Peyer's patch (tissue), 4 donors: Measurements from ENCODE around the gene OBP2B. TPM values are rescaled to one million over a fixed set of nuclear protein-coding genes. Genes with fewer than 3 reads are reported as not detected.

Source experiments
- DNase-seq, 3 donors: peaks; one replicate each; pipeline ENCODE4 v3.0.0-alpha.2; 2017 to 2019
- H3K27ac ChIP-seq, 4 donors: fragments of 200-600 bp; sonication (generic); one replicate each; pipeline ENCODE4 v1.5.1; 2016 to 2019
- H3K27me3 ChIP-seq, 2 donors: fragments of 200-600 bp; sonication (generic); one replicate each; pipeline ENCODE4 v1.5.1; 2019
- H3K36me3 ChIP-seq, 3 donors: fragments of 200-600 bp; sonication (generic); one replicate each; pipeline ENCODE4 v1.5.1; 2016 to 2019
- H3K4me1 ChIP-seq, 4 donors: fragments of 200-600 bp; sonication (generic); one replicate each; pipeline ENCODE4 v1.5.1; 2016 to 2019
- H3K4me3 ChIP-seq, 4 donors: fragments of 200-600 bp; sonication (generic); 1 replicate in 3 of 4; 2 replicates in 1 of 4; pipeline ENCODE4 v1.5.1; 2016 to 2019; ENCODE audit warnings: mild to moderate bottlenecking in 1 of 4
- H3K9me3 ChIP-seq, 4 donors: fragments of 200-600 bp; sonication (generic); one replicate each; pipeline ENCODE4 v1.5.1; 2016 to 2019; ENCODE audit warnings: mild to moderate bottlenecking in 1 of 4
- CTCF ChIP-seq, 6 experiments: fragments of 450-650 bp in 4 of 6; fragments of 200-600 bp in 2 of 6; sonication (generic) in 1 of 6; IDR thresholded peaks; one replicate each; pipeline ENCODE4 v1.5.1; 2017 to 2019; ENCODE audit warnings: antibody characterized with exemption in 6 of 6, mild to moderate bottlenecking in 3 of 6, moderate library complexity in 1 of 6
- POLR2A ChIP-seq, 2 donors: fragments of 450-650 bp; IDR thresholded peaks; one replicate each; pipeline ENCODE4 v1.5.1; 2017; ENCODE audit warnings: antibody characterized with exemption in 2 of 2, mild to moderate bottlenecking in 2 of 2, moderate library complexity in 2 of 2
- total RNA-seq, 4 donors: library from RNA; depleted of rRNA; stranded (reverse); fragments of >200 nt; gene quantifications; one replicate each; pipeline ENCODE4 v1.1.0, GENCODE V29; 2016

OBP2B gene
- total RNA-seq, 4 donors from 2014 or later, result not detected

DNA sequence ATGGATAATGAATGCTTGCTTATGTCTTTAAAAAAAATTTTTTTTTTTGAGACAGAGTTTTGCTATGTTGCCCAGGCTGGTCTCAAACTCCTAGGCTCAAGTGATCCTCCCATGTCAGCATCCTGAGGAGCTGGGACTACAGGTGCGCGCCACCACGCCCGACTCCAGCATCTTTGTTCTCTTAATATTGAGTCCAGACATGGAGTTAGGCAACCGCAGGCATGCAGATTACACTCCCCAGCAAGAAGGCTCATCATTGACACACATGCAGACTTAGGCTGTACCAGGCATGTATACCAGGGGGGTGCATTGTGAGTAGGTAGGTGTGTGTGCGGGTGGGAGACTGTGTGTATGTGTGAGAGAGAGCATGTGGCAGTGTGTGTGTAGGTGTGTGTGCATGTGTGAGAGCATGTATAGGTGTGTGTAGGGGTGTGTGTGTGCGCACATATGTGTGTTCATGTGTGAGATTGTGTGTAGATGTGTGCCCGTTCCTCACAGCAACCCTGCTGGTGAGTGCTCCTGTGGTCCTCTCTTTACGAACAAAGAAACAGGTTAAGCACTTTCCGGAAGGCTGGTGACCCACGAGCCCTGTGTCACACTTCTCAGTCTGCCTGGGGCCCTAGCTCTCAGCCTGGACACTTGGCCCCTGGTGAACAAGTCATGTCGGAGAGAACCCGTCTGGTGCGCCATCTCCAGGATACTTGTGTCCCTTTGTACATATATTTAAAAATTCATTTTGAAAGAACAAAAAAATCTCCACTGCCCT, 6.2 kb downstream of the OBP2B start:
- H3K36me3 ChIP-seq, result no peaks in the 10 kb centered on the region
- no peak overlapping the region for H3K4me3 ChIP-seq
- no peaks in the 10 kb centered on the region for H3K9me3 ChIP-seq
- no peaks in the 10 kb centered on the region for H3K4me1 ChIP-seq
- no peak for DNase-seq
- TF ChIP-seq CTCF (IDR thresholded peaks at IDR 0.05), result no peak
- no peak for TF ChIP-seq POLR2A (IDR thresholded peaks at IDR 0.05)
- no peak overlapping the region for H3K27ac ChIP-seq
- no peaks in the 10 kb centered on the region for H3K27me3 ChIP-seq

DNA sequence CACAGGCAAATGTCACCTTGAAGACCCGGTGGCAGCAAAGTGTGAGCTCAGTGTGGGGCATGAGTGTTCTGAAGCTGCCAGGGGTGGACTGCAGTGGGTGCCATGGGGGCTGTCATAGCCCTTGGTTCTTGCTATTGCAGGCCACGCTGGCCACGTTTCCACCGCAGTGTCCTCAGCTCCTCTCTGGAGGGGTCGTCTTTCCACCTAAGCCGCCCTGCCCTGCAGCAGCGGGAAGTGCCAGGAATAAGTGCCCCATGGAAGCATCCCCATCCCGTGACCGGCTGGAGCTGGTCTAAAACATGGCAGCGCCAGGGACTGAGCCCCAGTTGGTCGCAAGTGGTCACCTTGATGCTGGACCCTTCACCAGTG, 6.9 kb downstream of the OBP2B start:
- Histone ChIP-seq H3K27me3 (no peaks in the 10 kb centered on the region), H3K4me3 (no peak overlapping the region), H3K36me3 (no peaks in the 10 kb centered on the region), H3K27ac (no peak overlapping the region), H3K4me1 (no peaks in the 10 kb centered on the region), H3K9me3 (no peaks in the 10 kb centered on the region)
- DNase-seq, result no peak
- no peak for TF ChIP-seq POLR2A (IDR thresholded peaks at IDR 0.05)
- no peak for TF ChIP-seq CTCF (IDR thresholded peaks at IDR 0.05)

DNA sequence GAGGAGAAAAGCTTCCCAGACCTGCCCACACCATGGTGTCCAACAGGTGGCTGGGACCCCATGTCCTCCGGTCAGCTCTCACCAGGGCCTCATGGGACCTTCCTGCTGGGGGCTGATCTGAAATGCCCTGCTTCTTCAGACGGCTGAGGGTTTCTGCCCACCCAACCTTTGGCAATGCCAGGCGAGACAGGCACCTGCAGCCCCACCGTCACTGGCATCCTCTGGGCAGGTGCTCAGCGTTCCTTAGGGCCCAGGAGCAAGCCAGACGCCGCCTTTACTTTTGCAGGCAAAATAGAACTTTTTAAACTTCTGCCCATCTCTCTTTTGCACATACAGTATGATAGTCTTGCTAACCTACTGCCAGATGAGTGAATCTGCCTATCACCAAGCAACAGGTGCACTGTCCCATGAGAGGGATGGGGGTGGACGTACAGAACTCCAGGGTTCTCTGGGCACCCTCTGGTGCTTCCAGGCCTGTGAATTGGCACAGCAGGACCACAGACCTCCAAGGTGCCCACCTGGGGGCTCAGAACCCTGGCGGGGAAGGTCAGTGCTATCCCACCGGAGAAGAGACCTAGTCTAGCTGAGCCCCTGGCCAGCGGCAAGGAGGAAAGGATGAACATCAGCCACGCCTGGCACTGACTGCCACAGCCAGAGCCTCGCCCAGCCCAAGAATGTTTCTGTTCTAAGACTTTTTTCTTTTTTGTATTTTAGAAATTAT, 7.5 kb downstream of the OBP2B start:
- Histone ChIP-seq H3K9me3 (no peaks in the 10 kb centered on the region), H3K4me3 (no peak overlapping the region), H3K27me3 (no peaks in the 10 kb centered on the region), H3K27ac (no peak overlapping the region), H3K36me3 (no peaks in the 10 kb centered on the region), H3K4me1 (no peaks in the 10 kb centered on the region)
- no peak for DNase-seq
- no peak for TF ChIP-seq POLR2A (IDR thresholded peaks at IDR 0.05)
- no peak for TF ChIP-seq CTCF (IDR thresholded peaks at IDR 0.05)

DNA sequence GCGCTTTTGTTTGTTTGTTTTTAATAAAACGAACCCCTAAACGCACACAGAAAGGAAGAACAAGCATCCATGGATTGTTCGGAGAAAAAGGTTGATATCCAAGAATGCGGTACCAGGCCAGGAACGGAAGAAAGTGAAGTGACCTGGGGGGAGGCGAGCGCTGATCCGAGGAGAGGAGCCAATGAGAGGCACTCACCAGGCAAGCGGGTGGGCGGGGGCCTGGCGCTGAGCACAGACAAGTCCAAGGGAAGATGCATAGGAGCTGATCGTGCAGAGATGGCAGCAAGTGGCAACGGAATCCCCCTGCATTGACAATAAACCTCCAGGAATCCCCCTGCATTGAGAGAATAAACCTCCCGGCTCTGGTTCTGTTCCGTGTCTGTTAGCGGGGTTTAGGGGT, 8.4 kb downstream of the OBP2B start:
- no peak overlapping the region for H3K27ac ChIP-seq
- TF ChIP-seq POLR2A (IDR thresholded peaks at IDR 0.05), result no peak
- no peak for TF ChIP-seq CTCF (IDR thresholded peaks at IDR 0.05)
- H3K4me3 ChIP-seq, result no peak overlapping the region
- H3K9me3 ChIP-seq, result no peaks in the 10 kb centered on the region
- H3K36me3 ChIP-seq, result no peaks in the 10 kb centered on the region
- no peaks in the 10 kb centered on the region for H3K27me3 ChIP-seq
- no peak for DNase-seq
- no peaks in the 10 kb centered on the region for H3K4me1 ChIP-seq

- H3K4me3 ChIP-seq, result peak overlapping the region in 3 of 4 donors; percentile 5 to 40 (median 12)
- no peak for DNase-seq
- H3K27ac ChIP-seq, result no peak overlapping the region
- no peaks in the 10 kb centered on the region for H3K36me3 ChIP-seq
- TF ChIP-seq POLR2A (IDR thresholded peaks at IDR 0.05) (no peak), CTCF (IDR thresholded peaks at IDR 0.05) (peak in 1 of 6 experiments; percentile 4)
- no peaks in the 10 kb centered on the region for H3K4me1 ChIP-seq
- no peaks in the 10 kb centered on the region for H3K27me3 ChIP-seq
- H3K9me3 ChIP-seq, result no peaks in the 10 kb centered on the region
These were observed 9.3 kb downstream of the OBP2B start for GRCh38 chr9:133199648-133200321.
